GM12872 (cell line): ENCODE measurements around the gene NTRK2.

Experiments used
- CTCF ChIP-seq: IDR thresholded peaks from 3 replicates; pipeline ENCODE4 v1.5.1; 2011; ENCODE audit warnings: low read depth, mild to moderate bottlenecking, low read length, moderate library complexity; ENCODE audit not compliant: insufficient read depth

The NTRK2 gene

GRCh38 chr9:84736081-84736480 is 66.6 kb downstream of the NTRK2 start:
- TF ChIP-seq CTCF = no peak

- TF ChIP-seq CTCF = no peak
Observed at GRCh38 chr9:84736536-84736935, 67.0 kb downstream of the NTRK2 start.

GRCh38 chr9:84738353-84738752 is 68.8 kb downstream of the NTRK2 start:
- TF ChIP-seq CTCF = no peak

GRCh38 chr9:84742261-84742660 is 72.7 kb downstream of the NTRK2 start:
- TF ChIP-seq CTCF = no peak

- TF ChIP-seq CTCF = no peak
Observed at GRCh38 chr9:84744195-84744594, 74.7 kb downstream of the NTRK2 start.

GRCh38 chr9:84744726-84745125 is 75.2 kb downstream of the NTRK2 start:
- TF ChIP-seq CTCF = no peak

- no peak for TF ChIP-seq CTCF
Observed at GRCh38 chr9:84748112-84748511, 78.6 kb downstream of the NTRK2 start.

GRCh38 chr9:84750152-84750865 is 80.8 kb downstream of the NTRK2 start:
- no peak for TF ChIP-seq CTCF
